ENCODE results near the gene SERF2.

- TF ChIP-seq POLR2AphosphoS5 (IDR thresholded peaks at IDR 0.05; ENCODE audit: low read length): no peak
- no peak for TF ChIP-seq EP300 (IDR thresholded peaks at IDR 0.05; ENCODE audit: borderline replicate concordance in 1 of 2, control insufficient read depth in 1 of 2, low read depth in 2 of 2, low read length in 2 of 2)
- TF ChIP-seq USF1 (IDR thresholded peaks at IDR 0.05; ENCODE audit: borderline replicate concordance, extremely low read length, insufficient read depth, low read depth, low read length): no peak
- TF ChIP-seq PRDM15 (CRISPR knock-in tag; IDR thresholded peaks at IDR 0.05): no peak
- TF ChIP-seq ZNF274 (IDR thresholded peaks at IDR 0.05; ENCODE audit: insufficient read depth, insufficient read length): no peak
- no peak for TF ChIP-seq SRF (IDR thresholded peaks at IDR 0.05; ENCODE audit: low read depth in 2 of 2, low read length in 2 of 2)
Observed at GRCh38 chr15:43789409-43789808, 2.7 kb upstream of the SERF2 start.
